Trophoblast cell (in vitro differentiated cells and primary cell): ENCODE measurements around the gene TBC1D2.

Source experiments
- DNase-seq, 2 donors: peaks; one replicate each; pipeline ENCODE4 v3.0.0-alpha.2; 2016
- H2AFZ ChIP-seq: 2 replicates; pipeline ENCODE4 v1.6.1; 2013; ENCODE audit warnings: low read length, moderate library complexity, mild to moderate bottlenecking; ENCODE audit not compliant: insufficient read depth, poor library complexity
- H2AK5ac ChIP-seq: 2 replicates; pipeline ENCODE4 v1.6.1; 2013; ENCODE audit warnings: mild to moderate bottlenecking, low read length
- H2BK120ac ChIP-seq: 2 replicates; pipeline ENCODE4 v1.6.1; 2013; ENCODE audit warnings: low read length, mild to moderate bottlenecking, moderate library complexity; ENCODE audit not compliant: insufficient read depth, poor library complexity
- H2BK12ac ChIP-seq: 2 replicates; pipeline ENCODE4 v1.6.1; 2013; ENCODE audit warnings: mild to moderate bottlenecking, low read length, moderate library complexity
- H2BK5ac ChIP-seq: 2 replicates; pipeline ENCODE4 v1.6.1; 2013; ENCODE audit warnings: low read length, low read depth, moderate library complexity, mild to moderate bottlenecking; ENCODE audit not compliant: poor library complexity
- H3K14ac ChIP-seq: 2 replicates; pipeline ENCODE4 v1.6.1; 2013; ENCODE audit warnings: mild to moderate bottlenecking, low read length
- H3K18ac ChIP-seq: 2 replicates; pipeline ENCODE4 v1.6.1; 2013; ENCODE audit warnings: mild to moderate bottlenecking, low read length
- H3K23ac ChIP-seq: 2 replicates; pipeline ENCODE4 v1.6.1; 2013; ENCODE audit warnings: low read length
- H3K27ac ChIP-seq: 2 replicates; pipeline ENCODE4 v1.5.1; 2013; ENCODE audit warnings: low read depth, mild to moderate bottlenecking, inconsistent platforms, low read length, moderate library complexity
- H3K27me3 ChIP-seq: 2 replicates; pipeline ENCODE4 v1.6.1; 2013; ENCODE audit warnings: inconsistent platforms, mild to moderate bottlenecking, low read length, moderate library complexity; ENCODE audit not compliant: insufficient read depth
- H3K36me3 ChIP-seq, 2 experiments: 1 replicate in 1 of 2; 2 replicates in 1 of 2; pipeline ENCODE4 v1.6.1; 2013; ENCODE audit warnings: low read length in 2 of 2, mild to moderate bottlenecking in 2 of 2, moderate library complexity in 1 of 2; ENCODE audit not compliant: insufficient read depth in 2 of 2, control insufficient read depth in 1 of 2
- H3K4ac ChIP-seq: 2 replicates; pipeline ENCODE4 v1.6.1; 2013; ENCODE audit warnings: low read depth, mild to moderate bottlenecking, low read length, moderate library complexity
- H3K4me1 ChIP-seq, 2 experiments: 1 replicate in 1 of 2; 2 replicates in 1 of 2; pipeline ENCODE4 v1.6.1; 2013; ENCODE audit warnings: low read length in 2 of 2, mild to moderate bottlenecking in 2 of 2, moderate library complexity in 1 of 2; ENCODE audit not compliant: insufficient read depth in 2 of 2, control insufficient read depth in 1 of 2
- H3K4me2 ChIP-seq: 2 replicates; pipeline ENCODE4 v1.6.1; 2013; ENCODE audit warnings: inconsistent platforms, mild to moderate bottlenecking, low read length, moderate library complexity
- H3K4me3 ChIP-seq: 2 replicates; pipeline ENCODE4 v1.5.1; 2013; ENCODE audit warnings: mild to moderate bottlenecking, low read depth, low read length, inconsistent platforms
- H3K79me1 ChIP-seq: one replicate; pipeline ENCODE4 v1.6.1; 2013; ENCODE audit warnings: low read length
- H3K79me2 ChIP-seq: 2 replicates; pipeline ENCODE4 v1.6.1; 2013; ENCODE audit warnings: low read length, mild to moderate bottlenecking; ENCODE audit not compliant: control insufficient read depth, insufficient read depth, poor library complexity
- H3K9ac ChIP-seq: 2 replicates; pipeline ENCODE4 v1.6.1; 2013; ENCODE audit warnings: mild to moderate bottlenecking, low read length
- H3K9me3 ChIP-seq: 2 replicates; pipeline ENCODE4 v1.6.1; 2013; ENCODE audit warnings: low read depth, mild to moderate bottlenecking, control low read depth, inconsistent platforms, low read length; ENCODE audit not compliant: insufficient read depth
- H4K12ac ChIP-seq: 2 replicates; pipeline ENCODE4 v1.6.1; 2013; ENCODE audit warnings: low read depth, mild to moderate bottlenecking, low read length, moderate library complexity
- H4K8ac ChIP-seq: 2 replicates; pipeline ENCODE4 v1.6.1; 2013; ENCODE audit warnings: low read depth, mild to moderate bottlenecking, low read length, moderate library complexity
- H4K91ac ChIP-seq: one replicate; pipeline ENCODE4 v1.6.1; 2013; ENCODE audit warnings: low read depth, mild to moderate bottlenecking, low read length, moderate library complexity
- WGBS: extraction: QIAGEN DNeasy Blood & Tissue Kit; methylation state at CpG from one replicate; pipeline ENCODE4 v1.1.7; 2013; ENCODE audit warnings: missing lambda C conversion rate; ENCODE audit not compliant: insufficient read length, insufficient coverage; ENCODE audit errors: extremely low coverage; 5-methylcytosine and 5-hydroxymethylcytosine counted together

TBC1D2 gene

GRCh38 chr9:98202252-98202651, 53.2 kb downstream of the TBC1D2 start:
- Histone ChIP-seq H3K4me3 (no peak overlapping the region), H3K23ac (no peak overlapping the region), H2BK5ac (no peak overlapping the region), H3K4ac (no peak overlapping the region), H2AFZ (no peak overlapping the region), H2AK5ac (no peak overlapping the region), H2BK120ac (no peak overlapping the region), H3K9me3 (no peaks in the 10 kb centered on the region), H3K27me3 (no peaks in the 10 kb centered on the region), H3K18ac (no peak overlapping the region), H3K79me1 (no peaks in the 10 kb centered on the region), H3K9ac (no peak overlapping the region), H3K14ac (no peak overlapping the region), H3K79me2 (no peaks in the 10 kb centered on the region), H3K4me2 (no peak overlapping the region), H3K4me1 (no peaks in the 10 kb centered on the region), H4K91ac (no peak overlapping the region), H4K8ac (no peak overlapping the region), H2BK12ac (no peak overlapping the region), H3K36me3 (peaks cover 17 to 18% of the 10 kb centered on the region in 2 experiments), H3K27ac (no peak overlapping the region), H4K12ac (no peak overlapping the region)
- no CpG with 5 or more reads among the region's 5 CpGs for WGBS
- no peak for DNase-seq

GRCh38 chr9:98201749-98202148, 53.7 kb downstream of the TBC1D2 start:
- Histone ChIP-seq H3K9ac (no peak overlapping the region), H4K12ac (no peak overlapping the region), H2AFZ (no peak overlapping the region), H3K18ac (no peak overlapping the region), H2BK120ac (no peak overlapping the region), H2BK12ac (no peak overlapping the region), H3K4me3 (no peak overlapping the region), H3K4me2 (no peak overlapping the region), H3K79me1 (no peaks in the 10 kb centered on the region), H3K36me3 (peaks cover 17 to 18% of the 10 kb centered on the region in 2 experiments), H4K91ac (no peak overlapping the region), H3K79me2 (no peaks in the 10 kb centered on the region), H4K8ac (no peak overlapping the region), H3K23ac (no peak overlapping the region), H2AK5ac (no peak overlapping the region), H3K9me3 (no peaks in the 10 kb centered on the region), H2BK5ac (no peak overlapping the region), H3K4ac (no peak overlapping the region), H3K4me1 (no peaks in the 10 kb centered on the region), H3K14ac (no peak overlapping the region), H3K27me3 (no peaks in the 10 kb centered on the region), H3K27ac (no peak overlapping the region)
- WGBS: no CpG with 5 or more reads among the region's 7 CpGs
- no peak for DNase-seq

DNA sequence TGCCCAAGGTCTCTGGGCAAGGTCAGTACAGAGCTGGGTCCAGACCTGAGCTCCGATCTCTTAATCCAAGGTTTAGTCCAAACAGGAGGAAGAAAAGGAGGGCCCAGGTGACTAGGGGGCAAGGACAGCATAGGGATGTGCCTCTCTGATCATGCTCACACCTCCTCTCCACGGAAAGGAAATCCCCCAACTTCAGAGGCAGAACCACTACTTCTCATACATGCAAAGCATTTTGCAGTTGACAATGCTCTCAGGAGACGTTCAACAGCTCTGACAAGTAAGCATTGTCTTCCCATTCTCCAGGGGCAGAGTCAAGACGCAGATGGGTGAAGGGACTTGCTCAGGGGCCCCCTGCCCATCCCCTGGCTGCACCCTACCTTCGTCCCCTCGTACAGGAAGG, 54.3 kb downstream of the TBC1D2 start:
- Histone ChIP-seq H2BK120ac (no peak overlapping the region), H2AFZ (no peak overlapping the region), H4K91ac (no peak overlapping the region), H3K79me1 (no peaks in the 10 kb centered on the region), H3K4ac (no peak overlapping the region), H4K8ac (no peak overlapping the region), H2AK5ac (no peak overlapping the region), H3K14ac (no peak overlapping the region), H2BK12ac (no peak overlapping the region), H3K9ac (no peak overlapping the region), H3K27me3 (no peaks in the 10 kb centered on the region), H4K12ac (no peak overlapping the region), H3K18ac (no peak overlapping the region), H3K79me2 (no peaks in the 10 kb centered on the region), H3K4me2 (no peak overlapping the region), H3K4me1 (peaks cover 0 to 1% of the 10 kb centered on the region in 2 experiments), H3K9me3 (no peaks in the 10 kb centered on the region), H3K36me3 (peaks cover 17 to 18% of the 10 kb centered on the region in 2 experiments), H3K27ac (no peak overlapping the region), H3K23ac (no peak overlapping the region), H2BK5ac (no peak overlapping the region), H3K4me3 (no peak overlapping the region)
- no CpG with 5 or more reads among the region's 6 CpGs for WGBS
- no peak for DNase-seq

DNA sequence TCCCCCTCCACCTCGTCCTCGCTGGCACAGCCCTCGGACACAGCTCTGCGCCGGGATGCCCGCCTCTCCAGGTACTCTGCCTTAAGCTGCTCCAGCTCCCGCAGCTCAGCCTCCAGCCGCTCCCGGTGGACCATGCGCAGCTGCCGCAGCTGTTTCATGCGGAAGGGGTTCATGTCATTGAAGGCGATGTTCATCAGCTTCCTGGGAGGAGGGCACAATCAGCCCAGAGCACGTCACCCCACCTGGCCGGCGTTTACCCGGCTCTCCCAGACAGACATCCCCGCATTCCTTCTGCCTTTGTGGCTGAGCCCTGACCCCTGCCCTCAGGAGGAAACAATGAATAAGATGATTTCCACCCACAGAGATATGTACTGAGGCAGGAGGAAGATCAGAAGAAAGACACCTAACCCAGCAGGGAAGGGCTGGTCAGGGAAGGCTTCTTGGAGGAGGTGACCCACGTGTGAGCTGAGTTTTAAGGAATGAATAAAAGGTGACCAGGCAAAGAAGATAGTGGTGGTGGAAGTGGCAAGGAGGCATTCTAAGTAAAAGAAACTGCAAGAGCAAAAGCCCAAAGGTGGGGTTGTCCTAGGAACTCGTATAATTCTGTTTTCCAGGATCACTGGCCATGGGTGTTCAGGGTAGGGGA, 55.9 kb downstream of the TBC1D2 start:
- Histone ChIP-seq H3K27me3 (no peaks in the 10 kb centered on the region), H2BK120ac (no peak overlapping the region), H3K23ac (no peak overlapping the region), H3K4me1 (peaks cover 4 to 9% of the 10 kb centered on the region in 2 experiments), H4K12ac (no peak overlapping the region), H4K8ac (no peak overlapping the region), H3K4me2 (no peak overlapping the region), H3K18ac (no peak overlapping the region), H2BK5ac (no peak overlapping the region), H3K36me3 (peaks cover 17 to 18% of the 10 kb centered on the region in 2 experiments), H3K9me3 (no peaks in the 10 kb centered on the region), H3K27ac (no peak overlapping the region), H3K4me3 (no peak overlapping the region), H2AFZ (no peak overlapping the region), H3K79me2 (no peaks in the 10 kb centered on the region), H2BK12ac (no peak overlapping the region), H3K14ac (no peak overlapping the region), H2AK5ac (no peak overlapping the region), H4K91ac (no peak overlapping the region), H3K9ac (no peak overlapping the region), H3K79me1 (no peaks in the 10 kb centered on the region), H3K4ac (no peak overlapping the region)
- no CpG with 5 or more reads among the region's 20 CpGs for WGBS
- no peak for DNase-seq
